K562 (cell line): ENCODE data around the gene SFTPB. TPM values are rescaled to one million over a fixed set of nuclear protein-coding genes. Genes with fewer than 3 reads are reported as not detected.

Experiments used
- ATAC-seq: fragments of 200-7000 bp; cut with Tn5 transposase; 3 replicates; pipeline ENCODE4 v1.9.1; 2020; ENCODE audit warnings: moderate library complexity
- BruUV-seq: library from RNA; stranded (reverse); fragments of 400-500 nt; replicated peaks from 2 replicates; lab custom pipeline; 2021; lab: Mats Ljungman, UMichigan
- CTCF ChIA-PET: fragments of 300-600 bp; formaldehyde crosslinking; extraction: SDS; loops from one replicate; lab custom pipeline; 2021; ENCODE audit warnings: low intra/inter-chr PET ratio; lab: Yijun Ruan, JAX
- POLR2A ChIA-PET: fragments of 300-600, 350-650 bp; sonication (Branson Sonifier 250); formaldehyde crosslinking; extraction: SDS; loops from one replicate; lab custom pipeline; 2021; ENCODE audit warnings: antibody characterized with exemption, inconsistent platforms; lab: Yijun Ruan, JAX
- DNase-seq, 4 experiments: peaks; one replicate each; pipeline versions ENCODE4 v3.0.0 to v3.0.0-alpha.2; 2011 to 2018; ENCODE audit warnings: low spot score in 3 of 4, mixed read lengths in 3 of 4; ENCODE audit errors: extremely low read depth in 1 of 4
- FAIRE-seq: peaks from 2 replicates; lab custom pipeline; 2011; peaks lifted over from hg19 to GRCh38; lab: Jason Lieb, UNC
- H2AFZ ChIP-seq: 2 replicates; pipeline ENCODE4 v1.6.0; 2011; ENCODE audit warnings: low read depth, low read length, control low read depth, inconsistent platforms
- H3K27ac ChIP-seq: fragments of 200-600 bp; 3 replicates; pipeline ENCODE4 v1.8.0; 2011; ENCODE audit warnings: low read depth, mild to moderate bottlenecking, control low read depth, inconsistent platforms, low read length, moderate library complexity, mixed read lengths; ENCODE audit errors: extremely low read depth
- H3K27me3 ChIP-seq, 2 experiments: fragments of 300-600 bp in 1 of 2; 2 replicates in 1 of 2; 3 replicates in 1 of 2; pipeline versions ENCODE4 v1.6.0 to v1.8.0; 2011; ENCODE audit warnings: inconsistent platforms in 2 of 2, low read length in 2 of 2, mild to moderate bottlenecking in 1 of 2, mixed read lengths in 1 of 2, moderate library complexity in 1 of 2; ENCODE audit not compliant: control insufficient read depth in 2 of 2, insufficient read depth in 2 of 2
- H3K36me3 ChIP-seq: fragments of 300-600 bp; 3 replicates; pipeline ENCODE4 v1.8.0; 2011; ENCODE audit warnings: mild to moderate bottlenecking, low read length, inconsistent platforms; ENCODE audit not compliant: control insufficient read depth, insufficient read depth
- H3K4me1 ChIP-seq, 2 experiments: fragments of 200-600 bp in 1 of 2; replicated peaks in 1 of 2; 2 replicates in 1 of 2; 3 replicates in 1 of 2; pipeline versions ENCODE4 v1.5.1 to v1.8.0; 2011; ENCODE audit warnings: inconsistent platforms in 2 of 2, low read length in 2 of 2, mild to moderate bottlenecking in 1 of 2, mixed read lengths in 1 of 2, moderate library complexity in 1 of 2; ENCODE audit not compliant: control insufficient read depth in 2 of 2, insufficient read depth in 2 of 2
- H3K4me2 ChIP-seq: 2 replicates; pipeline ENCODE4 v1.6.1; 2011; ENCODE audit warnings: low read length, control low read depth, inconsistent platforms, mixed read lengths; ENCODE audit not compliant: insufficient read depth
- H3K4me3 ChIP-seq: fragments of 200-600 bp; sonication (generic), shearing (Covaris generic); 2 replicates; pipeline ENCODE4 v1.5.1; 2016; ENCODE audit warnings: control low read depth, inconsistent platforms
- H3K79me2 ChIP-seq: fragments of 200-600 bp; 3 replicates; pipeline ENCODE4 v1.8.0; 2011; ENCODE audit warnings: low read length, inconsistent platforms; ENCODE audit not compliant: control insufficient read depth, insufficient read depth
- H3K9ac ChIP-seq, 2 experiments: 2 replicates each; pipeline versions ENCODE4 v1.6.0 to v1.6.1; 2011; ENCODE audit warnings: low read depth in 2 of 2, low read length in 2 of 2, control low read depth in 1 of 2, inconsistent platforms in 1 of 2, mild to moderate bottlenecking in 1 of 2, mixed read lengths in 1 of 2; ENCODE audit not compliant: insufficient read depth in 1 of 2
- H3K9me1 ChIP-seq: one replicate; pipeline ENCODE4 v1.6.0; 2011; ENCODE audit warnings: inconsistent platforms, mild to moderate bottlenecking, low read length, moderate library complexity; ENCODE audit not compliant: control insufficient read depth, insufficient read depth
- H3K9me3 ChIP-seq: replicated peaks from 2 replicates; pipeline ENCODE4 v1.5.1; 2011; ENCODE audit warnings: low read depth, low read length, inconsistent platforms; ENCODE audit not compliant: control insufficient read depth, insufficient read depth
- H4K20me1 ChIP-seq: replicated peaks from 2 replicates; pipeline ENCODE4 v1.6.1; 2011; ENCODE audit warnings: low read length, inconsistent platforms, mixed read lengths; ENCODE audit not compliant: control insufficient read depth, insufficient read depth
- COPS2 ChIP-seq: fragments of 450-650 bp; conservative IDR thresholded peaks from 2 replicates; pipeline ENCODE4 v1.6.1; 2016; ENCODE audit warnings: mild to moderate bottlenecking, moderate library complexity
- CREB1 ChIP-seq, 2 experiments: sonication (generic) in 1 of 2; formaldehyde crosslinking in 1 of 2; IDR thresholded peaks; 2 replicates each; pipeline versions ENCODE4 v1.6.1 to v1.8.0; 2012 to 2022; ENCODE audit warnings: inconsistent platforms in 1 of 2, mild to moderate bottlenecking in 1 of 2, missing genetic modification reagents in 1 of 2, moderate library complexity in 1 of 2
- ERF ChIP-seq: fragments of 450-650 bp; formaldehyde crosslinking; IDR thresholded peaks from 2 replicates; pipeline ENCODE4 v1.4.0; 2020; ENCODE audit warnings: mild to moderate bottlenecking, mixed read lengths
- NELFE ChIP-seq: IDR thresholded peaks from 2 replicates; pipeline ENCODE4 v1.6.1; 2011; ENCODE audit warnings: mild to moderate bottlenecking; ENCODE audit not compliant: insufficient read depth, insufficient read length
- NFRKB ChIP-seq: fragments of 450-650 bp; IDR thresholded peaks from 2 replicates; pipeline ENCODE4 v1.6.1; 2016; ENCODE audit warnings: low read depth
- POLR2H ChIP-seq: IDR thresholded peaks from 2 replicates; pipeline ENCODE4 v1.6.1; 2016; ENCODE audit warnings: missing genetic modification characterization, low read depth, mild to moderate bottlenecking, control low read depth, missing compliant biosample characterization, moderate library complexity
- SMAD3 ChIP-seq: fragments of 450-650 bp; formaldehyde crosslinking; conservative IDR thresholded peaks from 2 replicates; pipeline ENCODE4 v1.4.0; 2020; ENCODE audit warnings: mild to moderate bottlenecking
- TEAD1 ChIP-seq, 2 experiments: fragments of 450-650 bp in 1 of 2; sonication (generic) in 1 of 2; formaldehyde crosslinking; IDR thresholded peaks; 2 replicates each; pipeline versions ENCODE4 v1.4.0 to v1.8.0; 2020 to 2022; ENCODE audit warnings: mild to moderate bottlenecking in 2 of 2, missing genetic modification reagents in 1 of 2
- ZNF146 ChIP-seq: IDR thresholded peaks from one replicate; pipeline ENCODE4 v1.6.1; 2018; ENCODE audit warnings: missing compliant biosample characterization; ENCODE audit not compliant: unreplicated experiment
- ZNF609 ChIP-seq: sonication (generic); formaldehyde crosslinking; IDR thresholded peaks from 2 replicates; pipeline ENCODE4 v1.8.1; 2023; ENCODE audit warnings: missing genetic modification reagents, mild to moderate bottlenecking, borderline replicate concordance
- ZNF695 ChIP-seq: fragments of 450-650 bp; formaldehyde crosslinking; IDR thresholded peaks from 2 replicates; pipeline ENCODE4 v1.4.0; 2020; ENCODE audit warnings: mild to moderate bottlenecking, moderate library complexity
- WGBS: fragments of 100-300 bp; shearing (Covaris generic); methylation state at CpG from one replicate; pipeline ENCODE4 v1.1.6; 2016; ENCODE audit warnings: low coverage, mixed read lengths; ENCODE audit not compliant: insufficient coverage; ENCODE audit errors: missing lambda C conversion rate; 5-methylcytosine and 5-hydroxymethylcytosine counted together
- in situ Hi-C: fragments of 300-500 bp; cut with MboI; formaldehyde crosslinking; loops from 4 replicates; pipeline ENCODE4 v1.15.0; 2018; ENCODE audit warnings: inconsistent platforms, mixed read lengths
- intact Hi-C: fragments of 100-400 bp; cut with micrococcal nuclease; formaldehyde crosslinking; loops from 2 replicates; pipeline ENCODE4 v1.14.2; 2022
- polyA plus RNA-seq, 8 experiments: library from polyadenylated mRNA; depleted of rRNA in 4 of 8; stranded (reverse) in 5 of 8; unstranded in 3 of 8; fragments of >200 nt; fragmentation: Nextera tagmentation in 2 of 8; fragmentation: Illumina TruSeq in 1 of 8; extraction: Ambion mirVana in 2 of 8; extraction: Trizol in 1 of 8; gene quantifications; 2 replicates each; pipeline versions ENCODE4 v1.2.1 to v1.2.3, GENCODE V29; 2011 to 2014; ENCODE audit warnings: inconsistent platforms in 1 of 8, missing spikeins in 1 of 8
- total RNA-seq, 7 experiments: library from RNA; depleted of rRNA in 6 of 7; stranded (reverse); fragments of >200 nt in 6 of 7; fragmentation: Illumina TruSeq in 2 of 7; extraction: Trizol in 2 of 7; gene quantifications; 2 replicates each; pipeline versions ENCODE4 v1.2.1 to v1.2.3, GENCODE V29; 2011 to 2021; ENCODE audit warnings: low replicate concordance in 1 of 7

SFTPB gene
- total and polyA plus RNA-seq, 9 of the 15 experiments (the other 6 are each of a cell fraction or from before 2014, with no cell fraction given), result 0.03 to 7.0 TPM; not detected in 7

GRCh38 chr2:85708641-85709040, 40.6 kb upstream of the SFTPB start:
- BruUV-seq, result no TSS peak
- Histone ChIP-seq H2AFZ (no peak overlapping the region), H3K27me3 (peaks cover 0 to 18% of the 10 kb centered on the region in 2 experiments; a peak in 3 of 5 replicates), H3K4me3 (no peak overlapping the region), H3K9ac (no peak overlapping the region), H3K79me2 (no peaks in the 10 kb centered on the region), H3K36me3 (no peaks in the 10 kb centered on the region), H3K4me2 (no peak overlapping the region), H3K27ac (no peak overlapping the region), H3K4me1 (peaks cover 5 to 31% of the 10 kb centered on the region in 2 experiments), H3K9me1 (no peaks in the 10 kb centered on the region), H3K9me3 (no peaks in the 10 kb centered on the region), H4K20me1 (no peaks in the 10 kb centered on the region)
- POLR2A ChIA-PET, result interaction anchor here (0.5 kb wide), 1 partner anchor 318 kb away, joined by 3 read pairs; no protein-coding TSS in a partner anchor
- FAIRE-seq, result no peak
- WGBS, result 6% methylated on average over 1 of the region's 1 CpG
- TF ChIP-seq SMAD3 (CRISPR knock-in tag) (no peak), POLR2H (no peak), ERF (CRISPR knock-in tag) (no peak), ZNF695 (CRISPR knock-in tag) (no peak), NFRKB (no peak), TEAD1 (CRISPR knock-in tag; IDR thresholded peaks at IDR 0.05) (no peak), ZNF609 (CRISPR knock-in tag) (no peak), NELFE (no peak), ZNF146 (CRISPR knock-in tag) (no peak), COPS2 (no peak), CREB1 (IDR thresholded peaks at IDR 0.05) (no peak), CREB1 (CRISPR knock-in tag; IDR thresholded peaks at IDR 0.05) (no peak)
- intact Hi-C loops, result loop anchor here (5.0 kb wide), 1 partner anchor 291 kb away; the partner anchor contains the start of gene SH2D6
- in situ Hi-C loops, result no loop called here
- CTCF ChIA-PET, result no interaction called here
- no peak for DNase-seq
- ATAC-seq, result no peak
